Testis (tissue), 3 donors: ENCODE measurements around the gene PHLPP2. TPM values are rescaled to one million over a fixed set of nuclear protein-coding genes. Genes with fewer than 3 reads are reported as not detected.
"Not testable (repeated sequence)": the region's sequence is repeated elsewhere in the genome, so short reads cannot be mapped to it uniquely, and the experiment has no call there.

Experiments
- DNase-seq: peaks from one replicate; pipeline ENCODE4 v3.0.0-alpha.2; 2019
- H3K27ac ChIP-seq, 2 donors: fragments of 200-600 bp; sonication (generic); one replicate each; pipeline ENCODE4 v1.5.1; 2019
- H3K27me3 ChIP-seq: fragments of 200-600 bp; sonication (generic); one replicate; pipeline ENCODE4 v1.5.1; 2019
- H3K36me3 ChIP-seq: fragments of 200-600 bp; sonication (generic); one replicate; pipeline ENCODE4 v1.5.1; 2017; ENCODE audit warnings: low read depth; ENCODE audit errors: missing control alignments
- H3K4me1 ChIP-seq: fragments of 200-600 bp; sonication (generic); one replicate; pipeline ENCODE4 v1.5.1; 2019
- H3K4me3 ChIP-seq, 2 donors: fragments of 200-600 bp; sonication (generic); one replicate each; pipeline ENCODE4 v1.5.1; 2017 to 2019
- H3K9me3 ChIP-seq: fragments of 200-600 bp; sonication (generic); one replicate; pipeline ENCODE4 v1.5.1; 2017
- POLR2A ChIP-seq: fragments of 450-650 bp; IDR thresholded peaks from one replicate; pipeline ENCODE4 v1.6.1; 2017; ENCODE audit warnings: antibody characterized with exemption, mild to moderate bottlenecking, moderate library complexity
- WGBS, 2 donors: methylation state at CpG; one replicate each; pipeline ENCODE4 v1.1.5; 2018; 5-methylcytosine and 5-hydroxymethylcytosine counted together
- intact Hi-C: fragments of 100-400 bp; cut with DNase I; formaldehyde crosslinking; loops from one replicate; pipeline ENCODE4 v1.15.1; 2023; ENCODE audit warnings: low total_unique reads
- polyA plus RNA-seq: library from polyadenylated mRNA; stranded (reverse); fragments of 350-450 nt; fragmentation: Illumina TruSeq; extraction: RNeasy Lipid Tissue Mini Kit (QIAGEN cat#74804); gene quantifications from one replicate; pipeline ENCODE4 v1.2.3, GENCODE V29; 2014; ENCODE audit warnings: low read depth, low replicate concordance; ENCODE audit not compliant: insufficient read depth
- total RNA-seq, 2 donors: library from RNA; depleted of rRNA; stranded (reverse); fragments of >200 nt; gene quantifications; one replicate each; pipeline ENCODE4 v1.2.3, GENCODE V29; 2016
- TF ChIP-seq, protein P1 (sequence below), 3 experiments: fragments of 450-650 bp in 2 of 3; fragments of 200-600 bp in 1 of 3; sonication (generic) in 1 of 3; IDR thresholded peaks; one replicate each; pipeline ENCODE4 v1.5.1; 2016 to 2019; ENCODE audit warnings: antibody characterized with exemption in 3 of 3, mild to moderate bottlenecking in 2 of 3, moderate library complexity in 1 of 3

The PHLPP2 gene
- total and polyA plus RNA-seq, 3 donors from 2014 or later, result 27.2 to 46.3 (median 43.3) TPM

DNA sequence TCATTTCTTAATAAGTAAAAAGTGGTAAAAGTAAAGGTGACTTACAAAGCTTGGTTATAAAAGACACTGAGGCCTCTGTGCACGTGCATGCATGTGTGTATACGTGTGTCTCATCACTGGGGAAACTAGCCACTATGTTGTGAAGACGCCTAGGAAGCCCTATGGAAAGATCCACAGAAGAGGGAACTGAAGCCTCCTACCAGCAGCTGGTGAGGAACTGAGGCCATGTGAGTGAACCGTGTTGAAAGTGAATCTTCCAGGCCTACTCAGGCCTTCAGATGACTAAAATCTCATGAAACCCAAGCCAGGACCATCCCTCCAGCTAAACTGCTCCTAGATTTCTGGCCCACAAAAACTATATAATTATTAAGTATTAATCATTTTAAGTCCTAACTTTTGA lies 23.7 kb downstream of the PHLPP2 start:
- no peaks in the 10 kb centered on the region for H3K36me3 ChIP-seq
- H3K4me1 ChIP-seq, result no peaks in the 10 kb centered on the region
- no peak for TF ChIP-seq POLR2A
- TF ChIP-seq, protein P1, sequence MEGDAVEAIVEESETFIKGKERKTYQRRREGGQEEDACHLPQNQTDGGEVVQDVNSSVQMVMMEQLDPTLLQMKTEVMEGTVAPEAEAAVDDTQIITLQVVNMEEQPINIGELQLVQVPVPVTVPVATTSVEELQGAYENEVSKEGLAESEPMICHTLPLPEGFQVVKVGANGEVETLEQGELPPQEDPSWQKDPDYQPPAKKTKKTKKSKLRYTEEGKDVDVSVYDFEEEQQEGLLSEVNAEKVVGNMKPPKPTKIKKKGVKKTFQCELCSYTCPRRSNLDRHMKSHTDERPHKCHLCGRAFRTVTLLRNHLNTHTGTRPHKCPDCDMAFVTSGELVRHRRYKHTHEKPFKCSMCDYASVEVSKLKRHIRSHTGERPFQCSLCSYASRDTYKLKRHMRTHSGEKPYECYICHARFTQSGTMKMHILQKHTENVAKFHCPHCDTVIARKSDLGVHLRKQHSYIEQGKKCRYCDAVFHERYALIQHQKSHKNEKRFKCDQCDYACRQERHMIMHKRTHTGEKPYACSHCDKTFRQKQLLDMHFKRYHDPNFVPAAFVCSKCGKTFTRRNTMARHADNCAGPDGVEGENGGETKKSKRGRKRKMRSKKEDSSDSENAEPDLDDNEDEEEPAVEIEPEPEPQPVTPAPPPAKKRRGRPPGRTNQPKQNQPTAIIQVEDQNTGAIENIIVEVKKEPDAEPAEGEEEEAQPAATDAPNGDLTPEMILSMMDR (IDR thresholded peaks at IDR 0.05), result no peak
- H3K27ac ChIP-seq, result no peak overlapping the region
- H3K27me3 ChIP-seq, result no peaks in the 10 kb centered on the region
- no peak overlapping the region for H3K4me3 ChIP-seq
- intact Hi-C loops, result no loop called here
- no peaks in the 10 kb centered on the region for H3K9me3 ChIP-seq
- 84 to 96% methylated on average over 4 of the region's 4 CpGs for WGBS, 2 donors
- no peak for DNase-seq

GRCh38 chr16:71698491-71698890 lies 26.0 kb downstream of the PHLPP2 start:
- no peak overlapping the region for H3K4me3 ChIP-seq
- DNase-seq, result no peak
- H3K27me3 ChIP-seq, result no peaks in the 10 kb centered on the region
- H3K36me3 ChIP-seq, result no peaks in the 10 kb centered on the region
- TF ChIP-seq, protein P1 (IDR thresholded peaks at IDR 0.05), result no peak
- no peak for TF ChIP-seq POLR2A
- no peaks in the 10 kb centered on the region for H3K9me3 ChIP-seq
- WGBS, 2 donors, result 90 to 93% methylated on average over 3 of the region's 3 CpGs
- intact Hi-C loops, result no loop called here
- no peak overlapping the region for H3K27ac ChIP-seq
- H3K4me1 ChIP-seq, result no peaks in the 10 kb centered on the region

DNA sequence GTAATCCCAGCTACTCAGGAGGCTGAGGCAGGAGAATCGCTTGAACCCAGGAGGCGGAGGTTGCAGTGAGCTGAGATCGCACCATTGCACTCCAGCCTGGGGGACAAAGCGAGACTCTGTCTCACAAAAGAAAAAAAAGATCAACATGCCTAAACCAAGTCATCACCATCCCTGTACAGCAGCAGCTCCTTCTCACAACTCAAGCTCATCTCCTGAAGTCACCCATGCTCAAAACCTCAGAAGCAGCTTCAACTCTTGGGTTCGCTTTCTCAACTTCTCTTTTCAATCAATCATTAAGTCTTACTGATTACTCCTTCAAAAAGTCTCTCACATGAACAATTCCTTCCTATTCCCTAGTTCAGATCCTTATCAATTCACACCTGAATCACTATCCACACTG lies 31.3 kb downstream of the PHLPP2 start:
- intact Hi-C loops, result no loop called here
- no peak for DNase-seq
- Histone ChIP-seq H3K4me3 (no peak overlapping the region), H3K27me3 (no peaks in the 10 kb centered on the region), H3K27ac (no peak overlapping the region), H3K36me3 (no peaks in the 10 kb centered on the region), H3K9me3 (no peaks in the 10 kb centered on the region), H3K4me1 (no peaks in the 10 kb centered on the region)
- WGBS, 2 donors, result 96 to 99% methylated on average over 5 of the region's 5 CpGs
- TF ChIP-seq POLR2A, result no peak
- TF ChIP-seq, protein P1 (IDR thresholded peaks at IDR 0.05), result no peak

DNA sequence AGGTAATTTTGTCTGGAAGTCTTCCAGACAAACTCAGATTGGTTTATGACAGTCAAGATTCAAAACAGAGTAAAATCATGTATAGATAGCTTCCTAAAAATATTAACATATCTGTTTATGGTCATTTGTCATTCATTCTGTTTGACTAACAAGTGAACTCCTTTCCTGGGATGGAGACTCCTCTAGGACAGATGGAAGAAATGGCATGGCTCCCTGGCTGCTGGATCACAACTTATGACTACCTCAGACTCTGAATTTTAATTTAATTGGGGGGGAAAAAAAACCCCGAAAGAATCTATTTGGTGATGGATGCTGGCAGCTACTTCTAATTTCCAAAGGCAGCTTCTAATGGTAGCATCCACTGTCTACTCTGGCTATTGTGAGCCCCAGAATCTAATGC lies 34.6 kb downstream of the PHLPP2 start:
- Histone ChIP-seq H3K36me3 (no peaks in the 10 kb centered on the region), H3K4me3 (no peak overlapping the region), H3K27me3 (no peaks in the 10 kb centered on the region), H3K27ac (no peak overlapping the region), H3K4me1 (no peaks in the 10 kb centered on the region), H3K9me3 (no peaks in the 10 kb centered on the region)
- intact Hi-C loops, result no loop called here
- DNase-seq, result no peak
- 0 to 47% methylated on average over 1 of the region's 1 CpG for WGBS, 2 donors
- no peak for TF ChIP-seq POLR2A
- TF ChIP-seq, protein P1 (IDR thresholded peaks at IDR 0.05), result no peak

GRCh38 chr16:71687861-71688260 lies 36.6 kb downstream of the PHLPP2 start:
- WGBS, 2 donors, result 74 to 78% methylated on average over 3 of the region's 3 CpGs
- Histone ChIP-seq H3K4me3 (no peak overlapping the region), H3K27me3 (no peaks in the 10 kb centered on the region), H3K9me3 (no peaks in the 10 kb centered on the region), H3K4me1 (no peaks in the 10 kb centered on the region), H3K36me3 (no peaks in the 10 kb centered on the region), H3K27ac (no peak overlapping the region)
- TF ChIP-seq, protein P1 (IDR thresholded peaks at IDR 0.05), result no peak
- no peak for TF ChIP-seq POLR2A
- intact Hi-C loops, result no loop called here
- no peak for DNase-seq

DNA sequence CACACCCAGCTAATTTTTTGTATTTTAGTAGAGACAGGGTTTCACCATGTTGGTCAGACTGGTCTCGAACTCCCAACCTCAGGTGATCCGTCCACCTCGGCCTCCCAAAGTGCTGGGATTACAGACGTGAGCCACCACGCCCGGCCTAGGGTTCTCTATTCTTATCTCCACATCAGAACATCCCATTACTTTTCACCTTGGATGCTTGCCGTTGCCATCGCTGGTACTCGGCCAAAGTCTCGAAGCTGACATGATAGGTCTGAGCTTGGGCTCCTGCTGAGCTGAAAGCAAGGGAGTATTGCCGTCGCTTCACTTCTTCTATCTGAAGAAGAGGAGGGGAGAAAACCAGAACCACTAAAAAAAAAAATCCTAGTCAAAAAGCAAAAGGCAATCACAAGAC lies 40.2 kb downstream of the PHLPP2 start:
- H3K27ac ChIP-seq, H3K4me3 ChIP-seq, H3K36me3 ChIP-seq, H3K4me1 ChIP-seq, intact Hi-C loops, H3K9me3 ChIP-seq, DNase-seq, H3K27me3 ChIP-seq: not testable (repeated sequence)
- WGBS, 2 donors, result 96% methylated on average over 12 of the region's 12 CpGs
